ENCODE data around the gene IL24.
A peak's percentile ranks its signal among the peaks of the same experiment; 100 is the strongest.
"Not testable (repeated sequence)": the region's sequence is repeated elsewhere in the genome, so short reads cannot be mapped to it uniquely, and the experiment has no call there.

IL24 gene

GRCh38 chr1:206897175-206897574, at the start of gene IL24:
Gene IL24, plus strand, starts transcription at chr1:206897443. Its CDS starts 390 bp downstream, at chr1:206897833.
- no peak for DNase-seq

- DNase-seq = no peak
Measured at GRCh38 chr1:206847946-206848345, 49.3 kb upstream of the IL24 start.

DNA sequence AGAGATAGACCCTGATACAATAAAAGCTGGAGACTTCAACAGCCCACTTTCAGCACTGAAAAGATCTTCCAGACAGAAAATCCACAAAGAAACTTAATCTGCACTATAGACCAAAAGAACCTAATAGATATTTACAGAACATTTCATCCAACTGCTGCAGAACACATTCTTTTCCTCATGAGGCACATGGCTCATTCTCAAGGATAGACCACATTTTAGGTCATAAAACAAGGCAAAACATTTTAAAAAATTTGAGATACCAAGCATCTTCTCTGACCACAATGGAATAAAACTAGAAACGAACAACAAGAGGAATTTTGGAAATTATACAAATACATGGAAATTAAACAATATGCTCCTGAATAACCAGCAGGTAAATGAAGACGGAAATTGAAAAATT, 46.8 kb upstream of the IL24 start:
- DNase-seq = no peak

GRCh38 chr1:206851341-206852010, 45.8 kb upstream of the IL24 start:
- DNase-seq = peak; percentile 86

DNA sequence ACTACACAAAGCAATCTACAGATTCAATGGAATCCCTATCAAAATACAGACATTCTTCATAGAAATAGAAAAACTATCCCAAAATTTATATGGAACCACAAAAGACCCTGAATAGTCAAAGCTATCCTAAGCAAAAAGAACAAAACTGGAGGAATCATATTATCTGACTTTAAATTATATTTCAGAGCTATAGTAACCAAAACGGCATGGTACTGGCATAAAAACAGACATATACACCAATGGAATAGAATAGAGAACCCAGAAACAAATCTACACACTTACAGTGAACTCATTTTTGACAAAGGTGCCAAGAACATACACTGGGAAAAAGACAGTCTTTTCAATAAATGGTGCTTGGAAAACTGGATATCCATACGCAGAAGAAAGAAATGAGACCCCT, 44.6 kb upstream of the IL24 start:
- not testable (repeated sequence) for DNase-seq

DNA sequence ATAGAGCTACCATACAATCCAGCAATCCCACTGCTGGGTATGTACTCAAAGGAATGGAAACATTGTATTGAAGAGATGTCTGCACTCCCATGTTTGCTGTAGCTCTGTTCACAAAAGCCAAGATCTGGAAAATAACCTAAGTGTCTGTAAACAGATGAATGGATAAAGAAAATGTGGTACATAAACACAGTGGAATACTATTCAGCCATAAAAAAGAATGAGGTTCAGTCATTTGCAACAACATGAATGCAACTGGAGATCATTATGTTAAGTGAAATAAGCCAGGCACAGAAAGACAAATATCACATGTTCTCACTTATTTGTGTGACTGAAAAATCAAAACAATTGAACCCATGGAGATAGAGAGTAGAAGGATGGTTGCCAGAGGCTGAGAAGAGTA, 43.5 kb upstream of the IL24 start:
- DNase-seq = not testable (repeated sequence)

- no peak for DNase-seq
Measured at GRCh38 chr1:206854401-206855129, 42.7 kb upstream of the IL24 start.

- no peak for DNase-seq
Measured at GRCh38 chr1:206855859-206856258, 41.4 kb upstream of the IL24 start.

DNA sequence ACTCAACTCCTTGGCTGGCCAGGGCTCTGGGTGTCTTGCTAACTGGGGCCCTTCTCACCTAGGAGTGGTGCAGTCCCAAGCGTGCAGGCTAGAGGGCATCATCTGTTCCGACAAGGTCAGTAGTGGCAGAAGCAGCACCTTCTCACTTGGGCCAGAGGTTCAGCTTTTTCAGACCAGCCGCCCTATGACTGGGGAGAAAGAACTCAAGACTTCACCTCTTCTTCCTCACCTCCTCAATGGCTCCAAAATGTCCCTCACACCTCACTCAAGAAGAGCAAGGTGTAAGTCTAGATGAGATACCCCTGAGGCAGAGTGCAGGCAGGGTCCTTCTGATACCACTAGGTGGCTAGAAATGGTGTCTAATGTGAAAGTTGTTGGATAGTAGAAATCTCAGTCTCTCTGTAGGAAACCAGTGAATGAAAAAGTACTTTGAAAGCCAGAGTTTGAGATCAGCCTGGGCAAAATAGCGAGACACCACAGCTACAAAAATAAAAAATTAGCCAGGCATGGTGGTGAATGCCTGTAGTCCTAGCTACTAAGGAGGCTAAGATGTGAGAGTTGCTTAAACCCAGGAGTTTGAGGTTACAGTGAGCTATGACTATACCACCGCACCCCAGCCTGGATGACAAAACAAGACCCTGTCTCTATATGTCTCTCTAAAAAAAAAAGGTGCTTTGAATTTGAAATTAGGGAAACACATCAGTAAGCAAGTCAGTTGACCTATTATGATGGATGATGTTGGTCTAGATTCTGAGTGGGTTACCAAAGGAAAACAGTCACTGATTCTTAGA, 40.4 kb upstream of the IL24 start:
- no peak for DNase-seq

GRCh38 chr1:206859082-206859521, 38.1 kb upstream of the IL24 start:
- no peak for DNase-seq

- DNase-seq = no peak
Measured at GRCh38 chr1:206860165-206860564, 37.1 kb upstream of the IL24 start.

GRCh38 chr1:206863266-206863665, 34.0 kb upstream of the IL24 start:
- no peak for DNase-seq

GRCh38 chr1:206864939-206865671, 32.1 kb upstream of the IL24 start, which contains the start of gene IL20:
Gene IL20, plus strand, starts transcription at chr1:206865623. Its CDS starts 230 bp downstream, at chr1:206865853.
- peak; percentile 69 for DNase-seq

DNA sequence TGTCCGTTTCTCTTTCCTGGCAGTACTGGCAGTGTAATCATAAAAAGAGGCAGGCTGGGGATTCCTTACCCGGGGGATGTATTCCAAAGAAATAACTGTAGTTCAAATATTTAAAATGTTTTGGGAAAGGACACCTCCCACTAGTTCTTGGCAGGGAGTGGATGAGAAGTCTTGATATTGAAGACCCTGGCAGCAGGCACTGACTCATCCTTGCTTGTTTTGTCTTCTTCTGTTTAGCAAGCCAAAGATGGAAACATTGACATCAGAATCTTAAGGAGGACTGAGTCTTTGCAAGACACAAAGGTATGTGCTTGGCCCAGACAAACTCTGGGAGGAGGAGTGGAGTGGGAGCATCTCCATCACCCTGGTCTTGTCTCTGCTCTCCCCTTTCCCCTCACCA, 31.2 kb upstream of the IL24 start:
- DNase-seq = peak; percentile 58

GRCh38 chr1:206867239-206867638, 30.0 kb upstream of the IL24 start:
- DNase-seq = no peak

DNA sequence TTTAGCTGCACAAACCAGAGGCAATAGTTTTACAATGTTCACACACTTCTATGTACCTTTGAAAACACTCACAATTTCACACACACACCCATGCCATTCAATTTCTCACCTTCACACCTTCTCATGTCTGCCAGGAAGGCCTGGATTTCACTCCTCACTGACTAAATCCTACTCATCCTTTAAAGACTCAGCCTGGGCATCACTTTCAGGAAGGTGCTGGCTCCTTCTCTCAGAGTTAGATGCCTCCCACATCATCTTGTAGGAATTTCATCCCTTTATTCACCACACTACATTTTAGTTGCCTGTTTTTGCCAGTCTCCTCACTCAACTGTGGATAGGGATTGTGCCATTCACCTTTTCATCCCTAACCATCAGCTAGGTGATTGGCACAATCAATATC, 29.5 kb upstream of the IL24 start:
- no peak for DNase-seq

GRCh38 chr1:206868264-206868663, 29.0 kb upstream of the IL24 start:
- DNase-seq = no peak

GRCh38 chr1:206872139-206872538, 25.1 kb upstream of the IL24 start:
- no peak for DNase-seq

- DNase-seq = no peak
Measured at GRCh38 chr1:206873603-206874188, 23.5 kb upstream of the IL24 start.

- no peak for DNase-seq
Measured at GRCh38 chr1:206875752-206876377, 21.4 kb upstream of the IL24 start.

GRCh38 chr1:206878456-206878855, 18.8 kb upstream of the IL24 start:
- no peak for DNase-seq

- no peak for DNase-seq
Measured at GRCh38 chr1:206880314-206880713, 16.9 kb upstream of the IL24 start.

Data from fibroblast of skin of right quadriceps (primary cell).